Natural killer cell (primary cell): Measurements from ENCODE around the gene NAXD. TPM values are rescaled to one million over a fixed set of nuclear protein-coding genes. Genes with fewer than 3 reads are reported as not detected.

ENCODE experiments used
- ATAC-seq, 3 donors: fragments of 150-1000 bp in 2 of 3; fragments of 200-7000 bp in 1 of 3; cut with Tn5 transposase; 1 replicate in 1 of 3; 2 replicates in 2 of 3; pipeline ENCODE4 v1.10.0; 2021; ENCODE audit warnings: mild to moderate bottlenecking in 2 of 3, moderate library complexity in 2 of 3
- DNase-seq, 2 donors: peaks; one replicate each; pipeline versions ENCODE4 v3.0.0 to v3.0.0-alpha.2; 2013 to 2021; ENCODE audit warnings: mixed read lengths in 1 of 2
- H3K27ac ChIP-seq: one replicate; pipeline ENCODE4 v1.5.1; 2013; ENCODE audit warnings: mild to moderate bottlenecking, low read length
- H3K27me3 ChIP-seq: one replicate; pipeline ENCODE4 v1.6.1; 2013; ENCODE audit warnings: low read length; ENCODE audit not compliant: control insufficient read depth, insufficient read depth
- H3K36me3 ChIP-seq: one replicate; pipeline ENCODE4 v1.6.1; 2013; ENCODE audit warnings: low read length; ENCODE audit not compliant: control insufficient read depth, insufficient read depth
- H3K4me1 ChIP-seq: one replicate; pipeline ENCODE4 v1.6.1; 2013; ENCODE audit warnings: low read length; ENCODE audit not compliant: control insufficient read depth, insufficient read depth
- H3K4me3 ChIP-seq: one replicate; pipeline ENCODE4 v1.5.1; 2013; ENCODE audit warnings: low read length
- H3K9me3 ChIP-seq: one replicate; pipeline ENCODE4 v1.6.1; 2013; ENCODE audit warnings: low read length; ENCODE audit not compliant: control insufficient read depth, insufficient read depth
- H3K27ac Mint-ChIP-seq, 2 donors: one replicate each; pipeline ENCODE4 v1.8.0; 2022; ENCODE audit warnings: mild to moderate bottlenecking in 2 of 2, mixed read lengths in 2 of 2, moderate library complexity in 1 of 2
- H3K27me3 Mint-ChIP-seq, 2 donors: one replicate each; pipeline ENCODE4 v1.8.0; 2022; ENCODE audit warnings: low read depth in 2 of 2, mixed read lengths in 2 of 2
- H3K36me3 Mint-ChIP-seq: one replicate; pipeline ENCODE4 v1.8.0; 2022; ENCODE audit warnings: mixed read lengths
- H3K4me1 Mint-ChIP-seq, 2 donors: one replicate each; pipeline ENCODE4 v1.8.0; 2022; ENCODE audit warnings: mixed read lengths in 2 of 2
- H3K4me3 Mint-ChIP-seq: one replicate; pipeline ENCODE4 v1.8.0; 2022; ENCODE audit warnings: mild to moderate bottlenecking, moderate library complexity, mixed read lengths
- H3K9me3 Mint-ChIP-seq, 2 donors: one replicate each; pipeline ENCODE4 v1.8.0; 2022; ENCODE audit warnings: mixed read lengths in 2 of 2
- WGBS: methylation state at CpG from one replicate; pipeline ENCODE4 v1.1.7; 2013; ENCODE audit warnings: missing lambda C conversion rate; ENCODE audit not compliant: insufficient coverage; 5-methylcytosine and 5-hydroxymethylcytosine counted together
- intact Hi-C: fragments of 100-400 bp; cut with micrococcal nuclease; formaldehyde crosslinking; loops from one replicate; pipeline ENCODE4 v1.14.2; 2022
- total RNA-seq, 4 donors: library from RNA; stranded (reverse); fragments of 120-200 nt in 1 of 4; gene quantifications; one replicate each; pipeline versions ENCODE4 v1.2.3 to v1.2.4, GENCODE V29; 2013 to 2022
- TF ChIP-seq, protein P1 (sequence below): fragments of 200-600 bp; IDR thresholded peaks from one replicate; pipeline ENCODE4 v1.8.0; 2022; ENCODE audit warnings: antibody characterized with exemption

Gene NAXD
- total RNA-seq, 3 donors from 2014 or later (not counting 1 experiment from before 2014, with no cell fraction given), result 6.8 to 14.0 (median 12.0) TPM

DNA sequence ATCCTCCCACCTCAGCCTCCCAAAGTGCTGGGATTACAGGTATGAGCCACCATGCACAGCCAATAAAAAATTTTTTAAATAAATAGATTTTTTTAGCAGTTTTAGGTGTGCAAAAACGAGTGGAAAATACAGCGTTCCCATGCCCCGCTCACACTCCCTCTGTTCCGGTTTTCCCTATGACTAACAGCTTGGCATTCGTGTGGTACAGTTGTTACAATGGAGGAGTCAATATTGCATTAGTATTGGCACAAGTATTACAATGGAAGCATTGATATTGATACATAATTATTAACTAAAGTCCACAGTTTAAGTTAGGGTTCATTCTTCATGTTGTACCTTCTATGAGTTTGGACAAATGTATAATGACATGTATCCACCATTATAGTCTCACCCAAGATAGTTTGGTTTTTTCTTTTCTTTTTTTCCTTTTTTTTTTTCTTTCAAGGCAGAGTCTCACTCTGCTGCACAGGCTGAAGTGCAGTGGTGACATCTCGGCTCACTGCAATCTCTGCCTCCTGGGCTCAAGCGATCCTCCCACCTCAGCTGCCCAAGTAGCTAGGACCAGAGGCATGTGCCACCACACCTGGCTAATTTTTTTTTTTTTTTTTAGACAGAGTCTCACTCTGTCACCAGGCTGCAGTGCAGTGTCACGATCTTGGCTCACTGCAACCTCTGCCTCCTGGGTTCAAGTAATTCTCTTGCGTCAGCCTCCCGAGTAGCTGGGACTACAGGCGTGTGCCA, 38.4 kb upstream of the NAXD start:
- no peak for ATAC-seq
- Mint-ChIP-seq H3K27me3 (peaks cover 27 to 41% of the 10 kb centered on the region in 2 donors), H3K9me3 (no peaks in the 10 kb centered on the region), H3K4me1 (peaks cover 0 to 10% of the 10 kb centered on the region in 2 donors), H3K4me3 (no peak overlapping the region), H3K27ac (no peak overlapping the region), H3K36me3 (no peaks in the 10 kb centered on the region)
- no peaks in the 10 kb centered on the region for H3K36me3 ChIP-seq
- intact Hi-C loops, result no loop called here
- peaks cover 10% of the 10 kb centered on the region for H3K4me1 ChIP-seq
- TF ChIP-seq, protein P1, sequence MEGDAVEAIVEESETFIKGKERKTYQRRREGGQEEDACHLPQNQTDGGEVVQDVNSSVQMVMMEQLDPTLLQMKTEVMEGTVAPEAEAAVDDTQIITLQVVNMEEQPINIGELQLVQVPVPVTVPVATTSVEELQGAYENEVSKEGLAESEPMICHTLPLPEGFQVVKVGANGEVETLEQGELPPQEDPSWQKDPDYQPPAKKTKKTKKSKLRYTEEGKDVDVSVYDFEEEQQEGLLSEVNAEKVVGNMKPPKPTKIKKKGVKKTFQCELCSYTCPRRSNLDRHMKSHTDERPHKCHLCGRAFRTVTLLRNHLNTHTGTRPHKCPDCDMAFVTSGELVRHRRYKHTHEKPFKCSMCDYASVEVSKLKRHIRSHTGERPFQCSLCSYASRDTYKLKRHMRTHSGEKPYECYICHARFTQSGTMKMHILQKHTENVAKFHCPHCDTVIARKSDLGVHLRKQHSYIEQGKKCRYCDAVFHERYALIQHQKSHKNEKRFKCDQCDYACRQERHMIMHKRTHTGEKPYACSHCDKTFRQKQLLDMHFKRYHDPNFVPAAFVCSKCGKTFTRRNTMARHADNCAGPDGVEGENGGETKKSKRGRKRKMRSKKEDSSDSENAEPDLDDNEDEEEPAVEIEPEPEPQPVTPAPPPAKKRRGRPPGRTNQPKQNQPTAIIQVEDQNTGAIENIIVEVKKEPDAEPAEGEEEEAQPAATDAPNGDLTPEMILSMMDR, result no peak
- H3K27ac ChIP-seq, result no peak overlapping the region
- WGBS, result 83% methylated on average over 10 of the region's 11 CpGs
- H3K4me3 ChIP-seq, result no peak overlapping the region
- no peak for DNase-seq
- no peaks in the 10 kb centered on the region for H3K27me3 ChIP-seq
- H3K9me3 ChIP-seq, result no peaks in the 10 kb centered on the region

- Histone ChIP-seq H3K4me3 (no peak overlapping the region), H3K27ac (no peak overlapping the region), H3K27me3 (no peaks in the 10 kb centered on the region), H3K36me3 (no peaks in the 10 kb centered on the region), H3K4me1 (peaks cover 10% of the 10 kb centered on the region), H3K9me3 (no peaks in the 10 kb centered on the region)
- H3K4me3 Mint-ChIP-seq, result no peak overlapping the region
- no peak for DNase-seq
- intact Hi-C loops, result no loop called here
- no peaks in the 10 kb centered on the region for H3K9me3 Mint-ChIP-seq
- no peak overlapping the region for H3K27ac Mint-ChIP-seq
- ATAC-seq, result no peak
- TF ChIP-seq, protein P1, result no peak
- H3K27me3 Mint-ChIP-seq, result peaks cover 23 to 36% of the 10 kb centered on the region in 2 donors
- H3K36me3 Mint-ChIP-seq, result no peaks in the 10 kb centered on the region
- WGBS, result 85% methylated on average over 10 of the region's 10 CpGs
- peaks cover 0 to 10% of the 10 kb centered on the region in 2 donors for H3K4me1 Mint-ChIP-seq
These were observed 37.0 kb upstream of the NAXD start for GRCh38 chr13:110578363-110578762.

- peaks cover 5% of the 10 kb centered on the region for H3K4me1 ChIP-seq
- no peaks in the 10 kb centered on the region for H3K27me3 ChIP-seq
- ATAC-seq (no peak), DNase-seq (no peak)
- Mint-ChIP-seq H3K4me3 (no peak overlapping the region), H3K27ac (no peak overlapping the region), H3K9me3 (no peaks in the 10 kb centered on the region), H3K4me1 (peaks cover 0 to 5% of the 10 kb centered on the region in 2 donors), H3K27me3 (peaks cover 11% of the 10 kb centered on the region in 2 donors), H3K36me3 (no peaks in the 10 kb centered on the region)
- no peak overlapping the region for H3K4me3 ChIP-seq
- no peaks in the 10 kb centered on the region for H3K9me3 ChIP-seq
- H3K36me3 ChIP-seq, result no peaks in the 10 kb centered on the region
- TF ChIP-seq, protein P1, result no peak
- H3K27ac ChIP-seq, result no peak overlapping the region
- WGBS, result 63% methylated on average over 2 of the region's 2 CpGs
- intact Hi-C loops, result no loop called here
These were observed 34.5 kb upstream of the NAXD start for GRCh38 chr13:110580800-110581199.
